ENCODE data around the gene SND1.

Gene SND1

GRCh38 chr7:127745445-127745844 is 93.5 kb downstream of the SND1 start:
- Histone ChIP-seq H3K27me3 (ENCODE audit: control insufficient read depth in 2 of 2, insufficient read depth in 2 of 2, low read length in 2 of 2) (no peaks in the 10 kb centered on the region), H3K4me1 (ENCODE audit: control insufficient read depth in 2 of 2, insufficient read depth in 2 of 2, low read length in 2 of 2) (no peaks in the 10 kb centered on the region)

GRCh38 chr7:127751062-127751461 is 99.1 kb downstream of the SND1 start:
- no peaks in the 10 kb centered on the region for H3K9me3 ChIP-seq (ENCODE audit: control insufficient read depth in 2 of 2, low read length in 2 of 2)

More at GRCh38 chr7:127745445-127745844, 93.5 kb downstream of the SND1 start:
- Histone ChIP-seq H3K27ac (ENCODE audit: low read depth in 2 of 2, low read length in 2 of 2) (no peak overlapping the region), H3K4me3 (ENCODE audit: low read length in 2 of 2) (no peak overlapping the region), H3K36me3 (ENCODE audit: control insufficient read depth in 2 of 2, insufficient read depth in 2 of 2, low read length in 2 of 2) (peaks cover 0 to 5% of the 10 kb centered on the region in 2 donors), H3K9me3 (ENCODE audit: control insufficient read depth in 2 of 2, low read length in 2 of 2) (no peaks in the 10 kb centered on the region), H3K9ac (ENCODE audit: low read depth in 1 of 2, low read length in 2 of 2) (no peak overlapping the region)

GRCh38 chr7:127751490-127752448 is 99.8 kb downstream of the SND1 start:
- H3K4me1 ChIP-seq (ENCODE audit: control insufficient read depth in 2 of 2, insufficient read depth in 2 of 2, low read length in 2 of 2): no peaks in the 10 kb centered on the region
- no peaks in the 10 kb centered on the region for H3K27me3 ChIP-seq (ENCODE audit: control insufficient read depth in 2 of 2, insufficient read depth in 2 of 2, low read length in 2 of 2)
- no peaks in the 10 kb centered on the region for H3K9me3 ChIP-seq (ENCODE audit: control insufficient read depth in 2 of 2, low read length in 2 of 2)
- H3K27ac ChIP-seq (ENCODE audit: low read depth in 2 of 2, low read length in 2 of 2): no peak overlapping the region
- no peak overlapping the region for H3K9ac ChIP-seq (ENCODE audit: low read depth in 1 of 2, low read length in 2 of 2)
- H3K36me3 ChIP-seq (ENCODE audit: control insufficient read depth in 2 of 2, insufficient read depth in 2 of 2, low read length in 2 of 2): peaks cover 0 to 2% of the 10 kb centered on the region in 2 donors
- no peak overlapping the region for H3K4me3 ChIP-seq (ENCODE audit: low read length in 2 of 2)

More at GRCh38 chr7:127751062-127751461, 99.1 kb downstream of the SND1 start:
- H3K27ac ChIP-seq (ENCODE audit: low read depth in 2 of 2, low read length in 2 of 2): no peak overlapping the region
- no peaks in the 10 kb centered on the region for H3K27me3 ChIP-seq (ENCODE audit: control insufficient read depth in 2 of 2, insufficient read depth in 2 of 2, low read length in 2 of 2)
- no peak overlapping the region for H3K9ac ChIP-seq (ENCODE audit: low read depth in 1 of 2, low read length in 2 of 2)
- peaks cover 0 to 2% of the 10 kb centered on the region in 2 donors for H3K36me3 ChIP-seq (ENCODE audit: control insufficient read depth in 2 of 2, insufficient read depth in 2 of 2, low read length in 2 of 2)
- H3K4me3 ChIP-seq (ENCODE audit: low read length in 2 of 2): no peak overlapping the region
- no peaks in the 10 kb centered on the region for H3K4me1 ChIP-seq (ENCODE audit: control insufficient read depth in 2 of 2, insufficient read depth in 2 of 2, low read length in 2 of 2)

GRCh38 chr7:127752829-127753228 is 100.8 kb downstream of the SND1 start:
- no peaks in the 10 kb centered on the region for H3K4me1 ChIP-seq (ENCODE audit: control insufficient read depth in 2 of 2, insufficient read depth in 2 of 2, low read length in 2 of 2)
- H3K27me3 ChIP-seq (ENCODE audit: control insufficient read depth in 2 of 2, insufficient read depth in 2 of 2, low read length in 2 of 2): no peaks in the 10 kb centered on the region
- no peak overlapping the region for H3K27ac ChIP-seq (ENCODE audit: low read depth in 2 of 2, low read length in 2 of 2)
- H3K36me3 ChIP-seq (ENCODE audit: control insufficient read depth in 2 of 2, insufficient read depth in 2 of 2, low read length in 2 of 2): peaks cover 0 to 2% of the 10 kb centered on the region in 2 donors
- no peak overlapping the region for H3K9ac ChIP-seq (ENCODE audit: low read depth in 1 of 2, low read length in 2 of 2)
- H3K4me3 ChIP-seq (ENCODE audit: low read length in 2 of 2): no peak overlapping the region
- no peaks in the 10 kb centered on the region for H3K9me3 ChIP-seq (ENCODE audit: control insufficient read depth in 2 of 2, low read length in 2 of 2)

GRCh38 chr7:127754457-127754856 is 102.5 kb downstream of the SND1 start:
- Histone ChIP-seq H3K36me3 (ENCODE audit: control insufficient read depth in 2 of 2, insufficient read depth in 2 of 2, low read length in 2 of 2) (no peaks in the 10 kb centered on the region), H3K4me3 (ENCODE audit: low read length in 2 of 2) (no peak overlapping the region), H3K9ac (ENCODE audit: low read depth in 1 of 2, low read length in 2 of 2) (no peak overlapping the region), H3K27me3 (ENCODE audit: control insufficient read depth in 2 of 2, insufficient read depth in 2 of 2, low read length in 2 of 2) (no peaks in the 10 kb centered on the region), H3K4me1 (ENCODE audit: control insufficient read depth in 2 of 2, insufficient read depth in 2 of 2, low read length in 2 of 2) (no peaks in the 10 kb centered on the region), H3K9me3 (ENCODE audit: control insufficient read depth in 2 of 2, low read length in 2 of 2) (no peaks in the 10 kb centered on the region), H3K27ac (ENCODE audit: low read depth in 2 of 2, low read length in 2 of 2) (no peak overlapping the region)

GRCh38 chr7:127755521-127755920 is 103.5 kb downstream of the SND1 start:
- Histone ChIP-seq H3K36me3 (ENCODE audit: control insufficient read depth in 2 of 2, insufficient read depth in 2 of 2, low read length in 2 of 2) (no peaks in the 10 kb centered on the region), H3K9me3 (ENCODE audit: control insufficient read depth in 2 of 2, low read length in 2 of 2) (no peaks in the 10 kb centered on the region), H3K4me1 (ENCODE audit: control insufficient read depth in 2 of 2, insufficient read depth in 2 of 2, low read length in 2 of 2) (no peaks in the 10 kb centered on the region), H3K27ac (ENCODE audit: low read depth in 2 of 2, low read length in 2 of 2) (no peak overlapping the region), H3K4me3 (ENCODE audit: low read length in 2 of 2) (no peak overlapping the region), H3K9ac (ENCODE audit: low read depth in 1 of 2, low read length in 2 of 2) (no peak overlapping the region), H3K27me3 (ENCODE audit: control insufficient read depth in 2 of 2, insufficient read depth in 2 of 2, low read length in 2 of 2) (no peaks in the 10 kb centered on the region)

GRCh38 chr7:127755965-127756364 is 104.0 kb downstream of the SND1 start:
- Histone ChIP-seq H3K4me3 (ENCODE audit: low read length in 2 of 2) (no peak overlapping the region), H3K9ac (ENCODE audit: low read depth in 1 of 2, low read length in 2 of 2) (no peak overlapping the region), H3K27me3 (ENCODE audit: control insufficient read depth in 2 of 2, insufficient read depth in 2 of 2, low read length in 2 of 2) (no peaks in the 10 kb centered on the region), H3K36me3 (ENCODE audit: control insufficient read depth in 2 of 2, insufficient read depth in 2 of 2, low read length in 2 of 2) (no peaks in the 10 kb centered on the region), H3K9me3 (ENCODE audit: control insufficient read depth in 2 of 2, low read length in 2 of 2) (no peaks in the 10 kb centered on the region), H3K27ac (ENCODE audit: low read depth in 2 of 2, low read length in 2 of 2) (no peak overlapping the region), H3K4me1 (ENCODE audit: control insufficient read depth in 2 of 2, insufficient read depth in 2 of 2, low read length in 2 of 2) (no peaks in the 10 kb centered on the region)

- no peaks in the 10 kb centered on the region for H3K4me1 ChIP-seq (ENCODE audit: control insufficient read depth in 2 of 2, insufficient read depth in 2 of 2, low read length in 2 of 2)
- H3K9me3 ChIP-seq (ENCODE audit: control insufficient read depth in 2 of 2, low read length in 2 of 2): no peaks in the 10 kb centered on the region
- no peak overlapping the region for H3K4me3 ChIP-seq (ENCODE audit: low read length in 2 of 2)
- no peaks in the 10 kb centered on the region for H3K27me3 ChIP-seq (ENCODE audit: control insufficient read depth in 2 of 2, insufficient read depth in 2 of 2, low read length in 2 of 2)
- H3K27ac ChIP-seq (ENCODE audit: low read depth in 2 of 2, low read length in 2 of 2): no peak overlapping the region
- H3K36me3 ChIP-seq (ENCODE audit: control insufficient read depth in 2 of 2, insufficient read depth in 2 of 2, low read length in 2 of 2): no peaks in the 10 kb centered on the region
- no peak overlapping the region for H3K9ac ChIP-seq (ENCODE audit: low read depth in 1 of 2, low read length in 2 of 2)
Observed at GRCh38 chr7:127758105-127758504, 106.1 kb downstream of the SND1 start.

- Histone ChIP-seq H3K27me3 (ENCODE audit: control insufficient read depth in 2 of 2, insufficient read depth in 2 of 2, low read length in 2 of 2) (no peaks in the 10 kb centered on the region), H3K4me1 (ENCODE audit: control insufficient read depth in 2 of 2, insufficient read depth in 2 of 2, low read length in 2 of 2) (no peaks in the 10 kb centered on the region), H3K4me3 (ENCODE audit: low read length in 2 of 2) (no peak overlapping the region), H3K27ac (ENCODE audit: low read depth in 2 of 2, low read length in 2 of 2) (no peak overlapping the region), H3K9me3 (ENCODE audit: control insufficient read depth in 2 of 2, low read length in 2 of 2) (no peaks in the 10 kb centered on the region), H3K36me3 (ENCODE audit: control insufficient read depth in 2 of 2, insufficient read depth in 2 of 2, low read length in 2 of 2) (no peaks in the 10 kb centered on the region), H3K9ac (ENCODE audit: low read depth in 1 of 2, low read length in 2 of 2) (no peak overlapping the region)
Observed at GRCh38 chr7:127758845-127759244, 106.9 kb downstream of the SND1 start.

GRCh38 chr7:127759945-127760421 is 108.0 kb downstream of the SND1 start:
- H3K4me1 ChIP-seq (ENCODE audit: control insufficient read depth in 2 of 2, insufficient read depth in 2 of 2, low read length in 2 of 2): no peaks in the 10 kb centered on the region
- H3K27me3 ChIP-seq (ENCODE audit: control insufficient read depth in 2 of 2, insufficient read depth in 2 of 2, low read length in 2 of 2): no peaks in the 10 kb centered on the region
- no peaks in the 10 kb centered on the region for H3K9me3 ChIP-seq (ENCODE audit: control insufficient read depth in 2 of 2, low read length in 2 of 2)
- no peaks in the 10 kb centered on the region for H3K36me3 ChIP-seq (ENCODE audit: control insufficient read depth in 2 of 2, insufficient read depth in 2 of 2, low read length in 2 of 2)
- no peak overlapping the region for H3K4me3 ChIP-seq (ENCODE audit: low read length in 2 of 2)
- no peak overlapping the region for H3K27ac ChIP-seq (ENCODE audit: low read depth in 2 of 2, low read length in 2 of 2)
- no peak overlapping the region for H3K9ac ChIP-seq (ENCODE audit: low read depth in 1 of 2, low read length in 2 of 2)

Data from mucosa of rectum (tissue), 2 donors.